ENCODE data around the gene ARHGAP27. TPM values are rescaled to one million over a fixed set of nuclear protein-coding genes. Genes with fewer than 3 reads are reported as not detected.
"Not testable (repeated sequence)": the region's sequence is repeated elsewhere in the genome, so short reads cannot be mapped to it uniquely, and the experiment has no call there.

ARHGAP27 gene
- total RNA-seq, 1 experiment from 2014 or later = 12.9 TPM

DNA sequence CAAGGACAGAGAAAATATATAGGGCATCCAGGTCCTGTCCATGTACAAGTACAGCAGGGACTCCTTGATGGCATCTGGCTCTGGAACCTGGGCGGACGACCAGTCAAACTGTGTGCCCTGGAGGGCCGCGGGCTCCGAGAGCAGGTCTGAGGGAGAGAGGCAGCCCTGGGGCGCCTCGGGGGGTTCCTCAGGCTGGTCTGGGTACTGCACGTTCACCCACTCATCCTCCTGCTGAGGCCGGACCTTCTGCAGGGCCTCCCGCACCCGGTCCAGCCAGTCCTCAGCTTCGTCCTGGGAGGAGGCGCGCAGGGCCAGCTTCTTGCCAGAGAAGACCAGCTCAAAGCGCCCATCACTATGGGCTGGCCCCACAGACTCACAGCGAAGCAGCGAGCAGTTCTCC lies 21.1 kb upstream of the ARHGAP27 start:
- H3K27me3 Mint-ChIP-seq (ENCODE audit: low read depth); H3K4me1 Mint-ChIP-seq; H3K36me3 Mint-ChIP-seq; H3K9me3 Mint-ChIP-seq; POLR2A ChIA-PET; H3K4me3 Mint-ChIP-seq; H3K27ac Mint-ChIP-seq: not testable (repeated sequence)
- DNase-seq (ENCODE audit: low spot score) (peak; percentile 44), ATAC-seq (peak; percentile 89)
- CTCF ChIA-PET = interaction anchor here (0.6 kb wide), 1 partner anchor 616 kb away, joined by 4 read pairs; no protein-coding TSS in a partner anchor

DNA sequence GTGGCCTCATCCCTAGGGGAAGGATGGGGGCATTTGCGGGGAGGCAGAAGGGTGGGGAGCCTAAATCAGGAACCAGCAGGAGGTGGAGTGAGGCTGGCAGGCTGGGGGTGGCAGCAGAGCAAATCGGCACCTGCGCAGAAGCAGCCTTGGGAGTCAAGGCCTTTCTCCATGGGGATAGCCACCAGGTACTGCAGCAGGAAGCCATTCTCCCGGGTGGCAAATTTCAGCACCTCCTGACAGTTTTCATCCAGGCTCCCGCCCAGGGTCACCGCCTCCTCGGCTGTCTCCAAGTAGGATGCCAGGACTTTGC lies 20.5 kb upstream of the ARHGAP27 start:
- POLR2A ChIA-PET; H3K9me3 Mint-ChIP-seq; H3K4me3 Mint-ChIP-seq; CTCF ChIA-PET; ATAC-seq; H3K27ac Mint-ChIP-seq; H3K36me3 Mint-ChIP-seq; H3K4me1 Mint-ChIP-seq; H3K27me3 Mint-ChIP-seq (ENCODE audit: low read depth); DNase-seq (ENCODE audit: low spot score): not testable (repeated sequence)

DNA sequence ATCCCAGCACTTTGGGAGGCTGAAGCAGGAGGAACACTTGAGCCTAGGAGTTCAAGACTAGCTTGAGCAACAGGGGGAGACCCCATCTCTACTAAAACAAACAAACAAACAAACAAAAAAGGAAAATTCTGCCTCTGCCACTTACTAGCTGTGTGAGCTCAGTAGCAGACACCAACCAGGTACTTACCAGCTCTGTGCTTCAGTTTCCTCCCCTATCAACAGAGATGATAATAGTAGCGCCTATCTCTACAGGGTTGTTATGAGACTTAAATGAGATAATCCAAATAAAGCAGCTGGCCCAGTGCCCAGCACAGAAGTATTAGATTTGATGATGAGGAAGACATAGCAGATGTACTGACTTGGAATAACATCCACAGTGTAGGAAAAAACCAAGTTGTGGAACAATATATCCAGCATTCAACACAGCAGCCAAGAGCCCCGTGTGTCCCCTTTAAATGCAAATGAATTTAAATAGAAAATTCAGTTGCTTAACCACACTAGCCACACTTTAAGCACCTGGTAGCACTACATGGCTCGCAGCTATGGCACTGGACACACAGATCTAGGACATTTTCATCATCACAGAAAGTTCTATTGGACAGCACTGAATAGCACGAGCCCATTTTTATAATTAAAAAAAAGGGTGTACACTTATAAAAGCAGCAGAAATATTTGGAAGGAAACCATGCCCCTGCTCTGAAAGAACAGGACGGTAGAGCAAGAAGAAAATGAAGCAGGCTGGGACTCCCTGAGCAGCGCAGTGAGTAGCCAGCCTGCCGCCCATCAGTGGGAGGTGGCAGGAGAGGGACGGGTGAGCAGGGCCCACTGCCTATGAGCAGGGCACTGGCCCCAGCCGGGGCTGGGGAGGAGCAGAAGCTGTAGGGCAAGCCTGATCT lies 19.9 kb upstream of the ARHGAP27 start:
- CTCF ChIA-PET; H3K4me1 Mint-ChIP-seq; H3K27me3 Mint-ChIP-seq (ENCODE audit: low read depth); H3K9me3 Mint-ChIP-seq; H3K36me3 Mint-ChIP-seq; H3K27ac Mint-ChIP-seq; POLR2A ChIA-PET; DNase-seq (ENCODE audit: low spot score); ATAC-seq; H3K4me3 Mint-ChIP-seq: not testable (repeated sequence)

GRCh38 chr17:45451660-45452059 lies 19.0 kb upstream of the ARHGAP27 start:
- H3K4me3 Mint-ChIP-seq, CTCF ChIA-PET: not testable (repeated sequence)

DNA sequence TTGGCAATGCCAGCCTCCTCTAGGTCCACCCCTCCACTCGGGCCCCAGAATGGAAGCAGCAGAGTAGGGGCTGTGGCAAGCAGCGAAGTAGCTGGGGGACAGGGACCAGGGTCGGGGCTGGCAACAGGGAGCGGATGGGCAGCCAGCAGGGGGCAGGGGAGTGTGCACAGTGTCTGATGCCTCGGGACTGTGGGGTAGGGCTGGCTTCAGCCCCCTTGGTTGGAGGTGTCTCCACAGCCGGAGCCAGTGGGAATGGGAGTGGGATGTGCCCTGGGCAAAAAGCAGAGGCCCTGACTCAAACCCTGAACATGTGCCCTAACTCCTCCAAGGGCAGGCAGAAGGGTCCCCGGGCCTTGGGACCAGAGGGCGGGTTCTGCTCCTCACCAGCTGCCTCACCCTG lies 18.5 kb upstream of the ARHGAP27 start:
- peak; percentile 44 for DNase-seq (ENCODE audit: low spot score)
- CTCF ChIA-PET = no interaction called here
- Mint-ChIP-seq H3K9me3 (no peaks in the 10 kb centered on the region), H3K27ac (no peak overlapping the region), H3K4me3 (no peak overlapping the region), H3K36me3 (no peaks in the 10 kb centered on the region), H3K27me3 (ENCODE audit: low read depth) (no peaks in the 10 kb centered on the region), H3K4me1 (peaks cover 3% of the 10 kb centered on the region)
- POLR2A ChIA-PET = no interaction called here
- peak; percentile 24; the same call in 1 of the 2 replicates for ATAC-seq
- TF ChIP-seq, protein P1, sequence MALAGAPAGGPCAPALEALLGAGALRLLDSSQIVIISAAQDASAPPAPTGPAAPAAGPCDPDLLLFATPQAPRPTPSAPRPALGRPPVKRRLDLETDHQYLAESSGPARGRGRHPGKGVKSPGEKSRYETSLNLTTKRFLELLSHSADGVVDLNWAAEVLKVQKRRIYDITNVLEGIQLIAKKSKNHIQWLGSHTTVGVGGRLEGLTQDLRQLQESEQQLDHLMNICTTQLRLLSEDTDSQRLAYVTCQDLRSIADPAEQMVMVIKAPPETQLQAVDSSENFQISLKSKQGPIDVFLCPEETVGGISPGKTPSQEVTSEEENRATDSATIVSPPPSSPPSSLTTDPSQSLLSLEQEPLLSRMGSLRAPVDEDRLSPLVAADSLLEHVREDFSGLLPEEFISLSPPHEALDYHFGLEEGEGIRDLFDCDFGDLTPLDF (CRISPR knock-in tag; IDR thresholded peaks at IDR 0.05) = no peak
- TF ChIP-seq ESRRA (CRISPR knock-in tag; IDR thresholded peaks at IDR 0.05; ENCODE audit: borderline replicate concordance) (no peak), RELA (CRISPR knock-in tag; IDR thresholded peaks at IDR 0.05; ENCODE audit: borderline replicate concordance) (no peak), ZNF232 (CRISPR knock-in tag; IDR thresholded peaks at IDR 0.05) (no peak), OVOL2 (CRISPR knock-in tag; IDR thresholded peaks at IDR 0.05; ENCODE audit: borderline replicate concordance) (no peak), AR (CRISPR knock-in tag; IDR thresholded peaks at IDR 0.05) (no peak), TEAD1 (CRISPR knock-in tag; IDR thresholded peaks at IDR 0.05) (no peak), ZNF121 (CRISPR knock-in tag; IDR thresholded peaks at IDR 0.05) (no peak), TP53 (CRISPR knock-in tag; IDR thresholded peaks at IDR 0.05) (no peak), JUN (CRISPR knock-in tag; IDR thresholded peaks at IDR 0.05) (no peak), CDX4 (CRISPR knock-in tag; IDR thresholded peaks at IDR 0.05; ENCODE audit: borderline replicate concordance) (no peak), CTCF (IDR thresholded peaks at IDR 0.05) (no peak), GRHL2 (CRISPR knock-in tag; IDR thresholded peaks at IDR 0.05; ENCODE audit: insufficient replicate concordance, severe bottlenecking) (no peak)
- TF ChIP-seq, protein P2, sequence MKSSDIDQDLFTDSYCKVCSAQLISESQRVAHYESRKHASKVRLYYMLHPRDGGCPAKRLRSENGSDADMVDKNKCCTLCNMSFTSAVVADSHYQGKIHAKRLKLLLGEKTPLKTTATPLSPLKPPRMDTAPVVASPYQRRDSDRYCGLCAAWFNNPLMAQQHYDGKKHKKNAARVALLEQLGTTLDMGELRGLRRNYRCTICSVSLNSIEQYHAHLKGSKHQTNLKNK (CRISPR knock-in tag; IDR thresholded peaks at IDR 0.05) = no peak
- TF ChIP-seq, protein P3, sequence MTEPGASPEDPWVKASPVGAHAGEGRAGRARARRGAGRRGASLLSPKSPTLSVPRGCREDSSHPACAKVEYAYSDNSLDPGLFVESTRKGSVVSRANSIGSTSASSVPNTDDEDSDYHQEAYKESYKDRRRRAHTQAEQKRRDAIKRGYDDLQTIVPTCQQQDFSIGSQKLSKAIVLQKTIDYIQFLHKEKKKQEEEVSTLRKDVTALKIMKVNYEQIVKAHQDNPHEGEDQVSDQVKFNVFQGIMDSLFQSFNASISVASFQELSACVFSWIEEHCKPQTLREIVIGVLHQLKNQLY (CRISPR knock-in tag; IDR thresholded peaks at IDR 0.05) = no peak

More at GRCh38 chr17:45451660-45452059, 19.0 kb upstream of the ARHGAP27 start:
- H3K4me1 Mint-ChIP-seq; H3K27me3 Mint-ChIP-seq (ENCODE audit: low read depth); H3K27ac Mint-ChIP-seq; ATAC-seq; DNase-seq (ENCODE audit: low spot score); H3K9me3 Mint-ChIP-seq; H3K36me3 Mint-ChIP-seq; POLR2A ChIA-PET: not testable (repeated sequence)

All from WTC11 (cell line).